ENCODE data around the gene SEPTIN5.
"Not testable (repeated sequence)": the region's sequence is repeated elsewhere in the genome, so short reads cannot be mapped to it uniquely, and the experiment has no call there.

The SEPTIN5 gene

GRCh38 chr22:19714312-19715187 is at the start of gene SEPTIN5:
Gene SEPTIN5, plus strand, starts transcription at chr22:19714503. Its CDS starts 86 bp downstream, at chr22:19714589.
- DNase-seq (ENCODE audit: low read depth): no peak

DNA sequence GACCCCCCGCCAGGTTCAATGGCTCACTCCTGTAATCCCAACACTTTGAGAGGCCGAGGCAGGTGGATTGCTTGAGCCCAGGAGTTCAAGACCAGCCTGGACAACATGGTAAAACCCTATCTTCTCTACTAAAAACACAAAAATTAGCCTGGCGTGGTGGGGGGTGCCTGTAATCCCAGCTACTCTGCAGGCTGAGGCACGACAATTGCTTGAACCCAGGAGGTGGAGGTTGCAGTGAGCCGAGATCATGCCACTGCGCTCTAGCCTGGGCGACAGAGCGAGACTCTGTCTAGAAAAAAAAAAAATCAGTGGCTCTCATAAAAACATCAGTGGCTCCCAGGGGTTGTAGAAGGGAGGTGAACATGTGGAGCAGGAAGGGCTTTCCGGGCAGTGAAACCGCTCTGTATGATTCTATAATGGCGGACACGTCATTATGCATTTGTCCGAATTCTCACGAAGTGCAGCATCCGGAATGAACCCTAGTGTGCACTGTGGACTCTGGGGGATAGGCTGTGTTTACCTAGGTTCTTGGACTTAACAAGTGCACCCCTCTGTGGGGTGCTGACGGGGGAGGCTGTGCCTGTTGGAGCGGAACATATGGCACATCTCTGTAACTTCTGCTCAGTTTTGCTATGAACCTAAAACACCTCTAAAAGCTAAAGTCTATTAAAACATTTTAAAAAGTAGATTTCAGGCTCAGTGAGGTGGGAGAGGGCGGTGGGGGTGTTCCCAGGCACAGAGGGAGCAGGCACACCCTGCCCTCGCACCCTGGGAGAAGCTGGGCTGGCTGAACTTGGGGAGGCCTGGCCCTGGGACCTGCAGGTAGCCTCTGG is 49.1 kb upstream of the SEPTIN5 start:
- DNase-seq (ENCODE audit: low read depth): no peak

DNA sequence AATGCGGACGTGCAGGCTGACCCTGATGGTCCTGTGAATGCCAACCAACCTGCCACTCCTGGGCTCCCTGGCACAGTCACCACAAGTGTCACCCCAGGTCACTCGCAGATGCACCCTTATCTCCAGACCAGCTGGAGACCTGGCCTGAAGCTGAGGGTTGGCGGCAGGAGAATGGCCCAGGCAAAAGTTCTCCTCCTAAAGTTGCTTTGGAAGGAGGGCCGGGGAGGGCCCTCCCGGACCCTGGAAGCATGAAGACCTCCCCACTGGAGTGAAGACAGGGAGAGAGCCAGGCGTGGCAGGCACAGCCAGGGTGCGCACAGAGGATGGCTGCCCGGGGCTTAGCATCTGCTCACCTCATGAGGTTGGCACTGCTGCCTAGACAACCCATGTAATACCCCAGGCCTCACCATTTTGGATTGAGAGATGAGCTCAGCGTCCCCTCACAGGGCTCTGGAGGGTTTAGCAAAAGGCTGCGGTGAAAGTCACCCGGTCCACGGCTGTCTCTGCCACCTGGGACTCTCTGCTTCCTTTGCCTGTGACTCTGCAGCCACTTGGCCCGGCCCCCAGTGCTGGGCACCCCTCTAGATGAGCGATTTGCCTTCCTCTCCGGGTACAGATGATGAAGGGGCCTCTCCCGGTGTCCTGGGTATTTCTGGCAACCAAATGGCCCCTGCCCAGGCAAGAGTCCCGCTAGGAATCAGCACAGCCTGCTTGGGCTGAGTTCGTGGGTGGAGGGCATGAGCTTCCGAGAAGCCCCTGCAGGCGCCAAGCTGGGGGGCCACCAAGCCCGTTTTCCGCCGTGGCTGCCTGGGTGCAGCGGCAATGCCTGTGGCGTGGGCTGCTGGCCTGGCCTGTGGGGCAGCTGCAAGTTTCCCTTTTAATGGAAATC is 48.3 kb upstream of the SEPTIN5 start:
- no peak for DNase-seq (ENCODE audit: low read depth)

- DNase-seq (ENCODE audit: low read depth): no peak
Measured at GRCh38 chr22:19666673-19667593, 47.4 kb upstream of the SEPTIN5 start.

DNA sequence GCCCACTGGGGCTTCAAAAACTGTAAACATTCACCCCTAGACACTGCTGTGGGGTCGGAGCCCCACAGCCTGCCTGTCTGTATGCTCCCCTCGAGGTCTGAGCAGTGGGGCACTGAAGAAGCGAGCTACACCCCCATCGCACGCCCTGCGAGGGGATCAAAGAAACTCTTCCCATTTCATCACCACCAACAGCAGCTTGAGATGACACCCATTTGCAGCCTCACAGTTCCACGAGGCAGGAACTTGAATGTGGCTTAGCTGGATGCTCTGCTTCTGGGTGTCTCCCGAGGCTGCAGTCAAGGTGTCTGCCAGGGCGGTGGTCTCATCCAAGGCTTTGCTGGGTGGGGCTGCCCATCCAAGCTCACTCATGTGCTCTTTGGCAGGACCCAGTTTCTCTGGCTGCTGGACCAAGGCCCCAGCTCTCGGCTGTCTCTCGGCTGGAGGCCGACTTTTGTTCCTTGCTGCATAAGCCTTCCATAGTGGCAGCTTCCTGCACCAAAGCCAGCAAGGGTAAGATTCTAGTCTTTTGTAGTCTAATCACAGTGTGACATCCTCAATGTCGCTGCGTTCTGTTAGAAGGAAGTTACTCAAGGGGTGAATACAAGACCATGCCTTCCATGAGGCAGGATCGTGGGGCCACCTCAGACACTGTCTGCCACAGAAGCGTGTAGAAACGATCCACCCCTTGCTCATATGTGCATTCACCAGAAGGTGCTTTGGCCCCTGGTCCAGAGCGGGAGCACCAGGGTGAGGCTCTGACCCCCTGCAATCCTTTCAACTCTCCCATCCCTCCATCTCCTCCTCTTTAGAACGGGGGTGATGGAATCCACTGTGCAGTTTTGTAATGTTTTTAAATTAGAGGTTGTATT is 46.2 kb upstream of the SEPTIN5 start:
- no peak for DNase-seq (ENCODE audit: low read depth)

DNA sequence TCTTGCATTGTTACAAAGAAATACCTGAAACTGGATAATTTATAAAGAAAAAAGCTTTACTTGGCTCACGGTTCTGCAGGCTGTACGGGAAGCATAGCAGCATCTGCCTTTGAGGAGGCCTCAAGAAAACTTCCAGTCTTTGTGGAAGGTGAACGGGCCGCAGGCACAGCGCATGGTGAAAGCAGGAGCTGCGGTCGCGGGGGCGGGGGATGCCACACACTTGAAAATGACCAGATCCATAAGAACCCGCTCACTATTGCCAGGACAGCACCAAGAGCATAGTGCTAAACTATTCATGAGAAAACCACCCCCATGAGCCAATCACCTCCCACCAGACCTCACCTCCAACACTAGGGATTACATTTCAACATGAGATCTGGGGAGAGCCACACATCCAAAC is 45.6 kb upstream of the SEPTIN5 start:
- no peak for DNase-seq (ENCODE audit: low read depth)

- no peak for DNase-seq (ENCODE audit: low read depth)
Measured at GRCh38 chr22:19669570-19669969, 44.7 kb upstream of the SEPTIN5 start.

DNA sequence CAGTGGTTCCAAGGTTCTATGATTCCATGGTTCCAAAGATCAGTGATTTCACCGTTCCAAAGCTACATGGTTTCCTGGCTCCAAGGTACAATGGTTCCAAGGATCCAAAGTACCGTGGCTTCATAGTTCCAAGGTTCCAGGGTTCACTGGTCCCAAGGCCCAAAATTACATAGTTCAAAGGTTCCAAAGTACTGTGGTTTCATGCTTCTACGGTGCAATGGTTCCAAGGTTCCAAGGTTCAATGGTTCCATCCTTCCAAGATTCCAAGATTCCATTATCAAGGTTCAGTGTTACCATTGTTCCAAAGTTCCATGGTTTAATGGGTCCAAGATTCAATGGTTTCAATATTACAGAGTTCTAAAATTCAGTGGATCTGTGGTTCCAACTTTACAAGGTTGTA is 43.0 kb upstream of the SEPTIN5 start:
- DNase-seq (ENCODE audit: low read depth): no peak

DNA sequence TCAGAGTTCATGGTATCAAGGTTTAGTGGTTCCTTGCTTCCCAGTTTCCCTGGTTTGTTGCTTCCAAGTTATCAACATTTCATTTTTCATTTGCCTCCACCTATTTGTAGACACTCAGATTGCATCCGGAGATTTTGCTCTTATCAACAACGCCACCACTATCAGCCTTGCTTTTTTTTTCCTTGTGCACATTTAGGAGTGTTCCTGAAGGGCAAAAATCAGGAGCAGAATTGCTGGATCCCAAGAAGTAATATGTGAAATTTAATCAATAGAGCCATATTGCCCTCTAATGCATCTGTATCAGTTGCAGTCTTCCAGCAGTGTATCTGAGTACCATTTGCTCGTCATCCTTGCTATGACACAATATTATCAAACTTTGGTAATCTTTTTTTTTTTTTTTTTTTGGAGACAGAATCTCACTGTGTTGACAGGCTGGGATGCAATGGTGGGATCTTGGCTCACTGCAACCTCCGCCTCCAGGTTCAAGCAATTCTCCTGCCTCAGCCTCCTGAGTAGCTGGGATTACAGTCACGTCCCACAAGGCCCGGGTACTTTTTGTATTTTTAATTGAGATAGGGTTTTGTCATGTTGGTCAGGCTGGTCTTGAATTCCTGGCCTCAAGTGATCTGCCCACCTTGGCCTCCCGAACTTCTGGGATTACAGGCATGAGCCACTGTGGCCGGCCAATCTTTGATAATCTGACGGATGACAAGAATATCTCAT is 42.1 kb upstream of the SEPTIN5 start:
- DNase-seq (ENCODE audit: low read depth): no peak

DNA sequence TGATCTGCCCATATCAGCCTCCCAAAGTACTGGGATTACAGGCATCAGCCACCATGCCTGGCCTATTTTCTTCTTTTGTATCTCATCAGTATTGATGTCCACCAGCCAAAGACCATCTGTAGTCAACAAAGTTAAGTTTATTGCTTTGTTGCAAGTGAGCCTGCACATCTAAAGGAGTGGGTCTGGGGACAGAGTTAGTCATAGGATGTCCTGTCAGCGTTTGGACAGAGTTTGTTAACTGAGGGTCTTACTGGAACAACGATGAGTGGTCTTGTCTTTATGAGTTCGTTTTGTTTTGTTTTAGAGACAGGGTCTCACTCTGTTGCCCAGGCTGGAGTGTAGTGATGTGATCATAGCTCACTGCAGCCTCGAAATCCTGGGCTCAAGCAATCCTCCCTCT is 40.6 kb upstream of the SEPTIN5 start:
- DNase-seq (ENCODE audit: low read depth): no peak

DNA sequence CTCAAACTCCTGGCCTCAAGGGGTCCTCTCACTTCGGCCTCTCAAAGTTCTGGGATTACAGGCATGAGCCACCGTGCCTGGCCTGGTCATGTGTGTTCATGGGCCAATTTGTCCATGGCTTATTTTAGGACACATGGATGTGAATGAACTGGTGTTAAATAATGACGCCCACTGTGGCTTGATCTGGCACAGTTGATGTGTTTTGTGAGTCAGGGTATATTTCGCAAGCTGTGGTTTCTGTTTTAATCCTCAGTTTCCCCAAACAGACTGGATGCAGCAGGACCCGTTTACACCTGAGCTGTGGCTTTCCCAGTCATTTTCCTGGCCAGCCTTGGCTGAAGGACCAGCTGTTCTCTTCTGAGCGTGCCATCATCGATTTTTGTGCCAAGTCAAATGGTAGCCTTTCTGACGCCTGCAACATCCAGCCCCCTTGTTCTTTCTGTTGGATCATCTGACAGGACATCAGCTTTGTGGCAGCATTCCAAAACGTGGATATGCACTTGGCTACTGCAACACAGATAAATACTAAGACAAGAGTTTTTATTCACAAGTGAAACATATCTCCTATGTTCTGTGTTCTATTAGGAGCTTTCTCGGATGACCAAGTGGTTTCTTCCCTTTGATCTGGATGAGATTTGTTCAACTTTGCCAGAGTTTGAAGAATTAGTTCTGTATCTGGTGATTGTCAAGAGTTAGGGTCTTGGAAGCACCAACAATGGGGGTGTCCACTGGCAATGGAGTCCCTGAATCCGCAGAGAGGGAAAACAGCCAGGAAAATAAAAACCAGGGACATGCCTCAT is 40.0 kb upstream of the SEPTIN5 start:
- no peak for DNase-seq (ENCODE audit: low read depth)

DNA sequence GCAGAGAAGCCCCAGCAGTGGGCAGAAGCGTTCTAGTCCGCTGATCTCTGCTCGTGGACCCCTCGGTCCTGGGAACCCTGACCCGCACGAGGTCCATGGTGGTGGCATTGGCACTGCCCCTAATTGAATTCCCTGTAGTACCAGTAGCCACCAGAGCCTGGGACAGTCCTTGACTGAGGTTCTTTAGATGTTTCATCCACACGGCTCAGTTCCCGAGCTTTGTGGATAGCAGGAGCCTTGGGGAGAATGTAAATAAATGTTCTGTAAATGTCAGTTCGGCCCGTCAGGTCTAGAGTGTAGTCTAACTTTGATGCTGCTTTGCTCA is 39.4 kb upstream of the SEPTIN5 start:
- no peak for DNase-seq (ENCODE audit: low read depth)

GRCh38 chr22:19675428-19675827 is 38.9 kb upstream of the SEPTIN5 start:
- DNase-seq (ENCODE audit: low read depth): no peak

GRCh38 chr22:19676437-19676836 is 37.9 kb upstream of the SEPTIN5 start:
- DNase-seq (ENCODE audit: low read depth): not testable (repeated sequence)

DNA sequence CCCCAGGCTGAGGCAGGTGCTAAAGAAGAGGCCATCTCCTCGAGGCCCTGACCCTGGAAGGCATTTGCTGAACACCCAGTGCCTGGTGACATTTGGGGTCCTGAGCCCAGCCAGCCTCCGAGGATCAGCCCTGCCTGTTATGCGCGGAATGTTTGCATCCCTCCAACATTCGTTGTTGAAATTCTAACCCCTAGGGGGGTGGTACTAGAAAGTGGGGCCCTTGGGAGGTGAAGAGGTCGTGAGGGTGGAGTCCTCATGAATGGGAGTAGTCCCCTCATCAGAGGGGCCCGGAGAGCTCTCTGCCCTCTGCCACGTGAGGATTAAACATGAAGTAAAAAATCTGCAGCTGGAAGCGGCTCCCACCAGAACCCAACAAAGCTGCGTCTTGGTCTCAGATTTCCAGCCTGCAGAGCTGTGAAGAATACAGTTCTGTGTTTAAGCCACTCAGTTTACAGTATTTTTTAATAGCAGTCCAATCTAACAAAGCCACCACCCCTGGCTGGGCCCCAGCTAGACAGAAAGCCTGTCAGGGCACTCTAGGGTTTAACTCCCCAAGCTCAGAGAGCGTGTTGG is 35.3 kb upstream of the SEPTIN5 start:
- no peak for DNase-seq (ENCODE audit: low read depth)

- peak; percentile 4 for DNase-seq (ENCODE audit: low read depth)
Measured at GRCh38 chr22:19679522-19680101, 34.7 kb upstream of the SEPTIN5 start.

- no peak for DNase-seq (ENCODE audit: low read depth)
Measured at GRCh38 chr22:19680287-19680881, 33.9 kb upstream of the SEPTIN5 start.

Measured in stimulated activated CD8-positive, alpha-beta memory T cell treated with anti-CD3 and anti-CD28 coated beads, Interleukin-4, amount 100 ng/mL, for 24 hours (primary cell).